ENCODE data around the gene FAM83G. TPM values are rescaled to one million over a fixed set of nuclear protein-coding genes. Genes with fewer than 3 reads are reported as not detected.

The FAM83G gene
- total RNA-seq, 1 experiment from 2014 or later, result 31.4 TPM

- Mint-ChIP-seq H3K27ac (0 out of 2 replicates have a peak overlapping the region, but pooled peaks have one; percentile 19), H3K9me3 (no peaks in the 10 kb centered on the region), H3K36me3 (peaks cover 14% of the 10 kb centered on the region), H3K4me1 (no peaks in the 10 kb centered on the region), H3K27me3 (ENCODE audit: low read depth) (no peaks in the 10 kb centered on the region), H3K4me3 (no peak overlapping the region)
- ATAC-seq (no peak), DNase-seq (ENCODE audit: low spot score) (no peak)
- POLR2A ChIA-PET, result no interaction called here
- CTCF ChIA-PET, result no interaction called here
- TF ChIP-seq, protein P1, sequence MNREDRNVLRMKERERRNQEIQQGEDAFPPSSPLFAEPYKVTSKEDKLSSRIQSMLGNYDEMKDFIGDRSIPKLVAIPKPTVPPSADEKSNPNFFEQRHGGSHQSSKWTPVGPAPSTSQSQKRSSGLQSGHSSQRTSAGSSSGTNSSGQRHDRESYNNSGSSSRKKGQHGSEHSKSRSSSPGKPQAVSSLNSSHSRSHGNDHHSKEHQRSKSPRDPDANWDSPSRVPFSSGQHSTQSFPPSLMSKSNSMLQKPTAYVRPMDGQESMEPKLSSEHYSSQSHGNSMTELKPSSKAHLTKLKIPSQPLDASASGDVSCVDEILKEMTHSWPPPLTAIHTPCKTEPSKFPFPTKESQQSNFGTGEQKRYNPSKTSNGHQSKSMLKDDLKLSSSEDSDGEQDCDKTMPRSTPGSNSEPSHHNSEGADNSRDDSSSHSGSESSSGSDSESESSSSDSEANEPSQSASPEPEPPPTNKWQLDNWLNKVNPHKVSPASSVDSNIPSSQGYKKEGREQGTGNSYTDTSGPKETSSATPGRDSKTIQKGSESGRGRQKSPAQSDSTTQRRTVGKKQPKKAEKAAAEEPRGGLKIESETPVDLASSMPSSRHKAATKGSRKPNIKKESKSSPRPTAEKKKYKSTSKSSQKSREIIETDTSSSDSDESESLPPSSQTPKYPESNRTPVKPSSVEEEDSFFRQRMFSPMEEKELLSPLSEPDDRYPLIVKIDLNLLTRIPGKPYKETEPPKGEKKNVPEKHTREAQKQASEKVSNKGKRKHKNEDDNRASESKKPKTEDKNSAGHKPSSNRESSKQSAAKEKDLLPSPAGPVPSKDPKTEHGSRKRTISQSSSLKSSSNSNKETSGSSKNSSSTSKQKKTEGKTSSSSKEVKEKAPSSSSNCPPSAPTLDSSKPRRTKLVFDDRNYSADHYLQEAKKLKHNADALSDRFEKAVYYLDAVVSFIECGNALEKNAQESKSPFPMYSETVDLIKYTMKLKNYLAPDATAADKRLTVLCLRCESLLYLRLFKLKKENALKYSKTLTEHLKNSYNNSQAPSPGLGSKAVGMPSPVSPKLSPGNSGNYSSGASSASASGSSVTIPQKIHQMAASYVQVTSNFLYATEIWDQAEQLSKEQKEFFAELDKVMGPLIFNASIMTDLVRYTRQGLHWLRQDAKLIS (CRISPR knock-in tag; IDR thresholded peaks at IDR 0.05; ENCODE audit: borderline replicate concordance), result no peak
- TF ChIP-seq NFATC4 (CRISPR knock-in tag; IDR thresholded peaks at IDR 0.05), result no peak
- no peak for TF ChIP-seq ERG (CRISPR knock-in tag; IDR thresholded peaks at IDR 0.05)
- TF ChIP-seq ZNF219 (CRISPR knock-in tag; IDR thresholded peaks at IDR 0.05; ENCODE audit: borderline replicate concordance), result no peak
- TF ChIP-seq EMX1 (CRISPR knock-in tag; IDR thresholded peaks at IDR 0.05), result no peak
- TF ChIP-seq, protein P2, sequence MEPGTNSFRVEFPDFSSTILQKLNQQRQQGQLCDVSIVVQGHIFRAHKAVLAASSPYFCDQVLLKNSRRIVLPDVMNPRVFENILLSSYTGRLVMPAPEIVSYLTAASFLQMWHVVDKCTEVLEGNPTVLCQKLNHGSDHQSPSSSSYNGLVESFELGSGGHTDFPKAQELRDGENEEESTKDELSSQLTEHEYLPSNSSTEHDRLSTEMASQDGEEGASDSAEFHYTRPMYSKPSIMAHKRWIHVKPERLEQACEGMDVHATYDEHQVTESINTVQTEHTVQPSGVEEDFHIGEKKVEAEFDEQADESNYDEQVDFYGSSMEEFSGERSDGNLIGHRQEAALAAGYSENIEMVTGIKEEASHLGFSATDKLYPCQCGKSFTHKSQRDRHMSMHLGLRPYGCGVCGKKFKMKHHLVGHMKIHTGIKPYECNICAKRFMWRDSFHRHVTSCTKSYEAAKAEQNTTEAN (CRISPR knock-in tag; IDR thresholded peaks at IDR 0.05), result no peak
- no peak for TF ChIP-seq OVOL2 (CRISPR knock-in tag; IDR thresholded peaks at IDR 0.05; ENCODE audit: borderline replicate concordance)
- TF ChIP-seq ARID4B (CRISPR knock-in tag; IDR thresholded peaks at IDR 0.05; ENCODE audit: borderline replicate concordance), result no peak
- TF ChIP-seq SMAD4 (CRISPR knock-in tag; IDR thresholded peaks at IDR 0.05), result no peak
- TF ChIP-seq JAZF1 (CRISPR knock-in tag; IDR thresholded peaks at IDR 0.05), result no peak
- no peak for TF ChIP-seq ATF1 (CRISPR knock-in tag; IDR thresholded peaks at IDR 0.05)
- TF ChIP-seq FOXJ3 (CRISPR knock-in tag; IDR thresholded peaks at IDR 0.05; ENCODE audit: borderline replicate concordance), result no peak
- TF ChIP-seq NR1H2 (CRISPR knock-in tag; IDR thresholded peaks at IDR 0.05), result no peak
- TF ChIP-seq SMAD3 (CRISPR knock-in tag; IDR thresholded peaks at IDR 0.05; ENCODE audit: borderline replicate concordance), result no peak
- TF ChIP-seq SP1 (CRISPR knock-in tag; conservative IDR thresholded peaks at IDR 0.05), result no peak
- TF ChIP-seq, protein P3, sequence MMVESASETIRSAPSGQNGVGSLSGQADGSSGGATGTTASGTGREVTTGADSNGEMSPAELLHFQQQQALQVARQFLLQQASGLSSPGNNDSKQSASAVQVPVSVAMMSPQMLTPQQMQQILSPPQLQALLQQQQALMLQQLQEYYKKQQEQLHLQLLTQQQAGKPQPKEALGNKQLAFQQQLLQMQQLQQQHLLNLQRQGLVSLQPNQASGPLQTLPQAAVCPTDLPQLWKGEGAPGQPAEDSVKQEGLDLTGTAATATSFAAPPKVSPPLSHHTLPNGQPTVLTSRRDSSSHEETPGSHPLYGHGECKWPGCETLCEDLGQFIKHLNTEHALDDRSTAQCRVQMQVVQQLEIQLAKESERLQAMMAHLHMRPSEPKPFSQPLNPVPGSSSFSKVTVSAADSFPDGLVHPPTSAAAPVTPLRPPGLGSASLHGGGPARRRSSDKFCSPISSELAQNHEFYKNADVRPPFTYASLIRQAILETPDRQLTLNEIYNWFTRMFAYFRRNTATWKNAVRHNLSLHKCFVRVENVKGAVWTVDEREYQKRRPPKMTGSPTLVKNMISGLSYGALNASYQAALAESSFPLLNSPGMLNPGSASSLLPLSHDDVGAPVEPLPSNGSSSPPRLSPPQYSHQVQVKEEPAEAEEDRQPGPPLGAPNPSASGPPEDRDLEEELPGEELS (CRISPR knock-in tag; IDR thresholded peaks at IDR 0.05), result no peak
- no peak for TF ChIP-seq ZNF232 (CRISPR knock-in tag; IDR thresholded peaks at IDR 0.05)
- TF ChIP-seq KAT7 (CRISPR knock-in tag; IDR thresholded peaks at IDR 0.05; ENCODE audit: borderline replicate concordance), result no peak
These were observed 16.6 kb downstream of the FAM83G start for GRCh38 chr17:18987862-18988545.
